Gastrocnemius medialis (tissue), 4 donors: ENCODE measurements around the gene RNF223.

Experiments used
- CTCF ChIP-seq, 5 experiments: fragments of 450-650 bp in 3 of 5; fragments of 200-600 bp in 2 of 5; sonication (generic) in 2 of 5; IDR thresholded peaks in 4 of 5; conservative IDR thresholded peaks in 1 of 5; 1 replicate in 4 of 5; 2 replicates in 1 of 5; pipeline ENCODE4 v1.5.1; 2016 to 2019; ENCODE audit warnings: antibody characterized with exemption in 5 of 5, mild to moderate bottlenecking in 3 of 5, moderate library complexity in 3 of 5
- POLR2A ChIP-seq, 2 donors: fragments of 450-650 bp; IDR thresholded peaks; one replicate each; pipeline ENCODE4 v1.6.1; 2017; ENCODE audit warnings: antibody characterized with exemption in 2 of 2, mild to moderate bottlenecking in 2 of 2, moderate library complexity in 2 of 2

DNA sequence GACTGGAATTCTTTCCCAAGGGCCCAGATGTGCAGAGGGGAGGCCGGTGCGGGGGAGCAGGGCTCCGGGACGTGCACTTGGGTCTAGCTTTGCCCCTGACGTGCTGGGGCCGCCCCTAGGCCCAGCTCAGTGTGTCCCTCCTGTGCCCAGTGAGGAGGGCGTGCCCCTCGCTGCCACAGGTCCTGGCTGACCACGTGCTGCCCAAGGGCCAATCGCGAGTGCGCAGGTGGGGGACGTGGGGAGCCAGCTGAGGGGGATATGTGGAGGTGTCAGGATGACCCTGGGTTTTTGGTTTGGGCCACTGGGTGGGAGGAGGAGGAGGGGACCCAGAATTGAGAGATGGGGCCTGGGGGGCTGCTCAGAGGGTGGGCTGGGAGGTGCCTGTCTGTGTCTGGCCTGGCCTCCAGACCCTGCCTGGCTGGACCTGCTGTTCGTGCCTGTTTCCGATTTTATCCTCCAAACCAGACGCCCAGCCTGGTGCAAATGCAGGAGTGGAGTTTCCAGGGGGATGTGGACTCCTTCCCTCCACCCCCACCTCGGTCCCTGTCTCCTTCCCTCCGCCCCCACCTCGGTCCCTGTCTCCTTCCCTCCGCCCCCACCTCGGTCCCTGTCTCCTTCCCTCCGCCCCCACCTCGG is 6.1 kb upstream of the RNF223 start:
- no peak for TF ChIP-seq POLR2A (IDR thresholded peaks at IDR 0.05)
- no peak for TF ChIP-seq CTCF (IDR thresholded peaks at IDR 0.05 in 4 of 5, conservative IDR thresholded peaks at IDR 0.05 in 1 of 5)
